GM23248 (cell line): ENCODE data around the gene CHRM3. TPM values are rescaled to one million over a fixed set of nuclear protein-coding genes. Genes with fewer than 3 reads are reported as not detected.

Experiments
- DNase-seq: peaks from one replicate; pipeline ENCODE4 v3.0.0-alpha.2; 2015
- H2AFZ ChIP-seq: fragments of 200-600 bp; sonication (generic); 2 replicates; pipeline ENCODE4 v1.6.1; 2016; ENCODE audit warnings: antibody characterized with exemption
- H3F3A ChIP-seq: fragments of 200-600 bp; sonication (generic); 2 replicates; pipeline ENCODE4 v1.6.1; 2016; ENCODE audit warnings: mild to moderate bottlenecking, antibody characterized with exemption, mixed run types; ENCODE audit not compliant: insufficient read depth
- H3K27ac ChIP-seq: fragments of 200-600 bp; sonication (generic); 2 replicates; pipeline ENCODE4 v1.5.1; 2016; ENCODE audit warnings: mild to moderate bottlenecking
- H3K27me3 ChIP-seq: fragments of 200-600 bp; sonication (generic); replicated peaks from 2 replicates; pipeline ENCODE4 v1.6.1; 2016; ENCODE audit warnings: mild to moderate bottlenecking; ENCODE audit not compliant: insufficient read depth
- H3K36me3 ChIP-seq: fragments of 200-600 bp; sonication (generic); 2 replicates; pipeline ENCODE4 v1.6.1; 2016; ENCODE audit warnings: low read depth, mild to moderate bottlenecking
- H3K4me1 ChIP-seq: fragments of 200-600 bp; sonication (generic); 2 replicates; pipeline ENCODE4 v1.6.1; 2016; ENCODE audit warnings: mild to moderate bottlenecking; ENCODE audit not compliant: insufficient read depth
- H3K4me2 ChIP-seq: fragments of 200-600 bp; sonication (generic); one replicate; pipeline ENCODE4 v1.6.1; 2016; ENCODE audit warnings: mild to moderate bottlenecking; ENCODE audit not compliant: unreplicated experiment
- H3K4me3 ChIP-seq: fragments of 200-600 bp; sonication (generic); 2 replicates; pipeline ENCODE4 v1.5.1; 2016; ENCODE audit warnings: mild to moderate bottlenecking
- H3K79me2 ChIP-seq: fragments of 200-600 bp; sonication (generic); 2 replicates; pipeline ENCODE4 v1.6.1; 2016; ENCODE audit warnings: mild to moderate bottlenecking; ENCODE audit not compliant: insufficient read depth
- H3K9ac ChIP-seq: fragments of 200-600 bp; sonication (generic); 2 replicates; pipeline ENCODE4 v1.6.1; 2016; ENCODE audit warnings: mild to moderate bottlenecking
- H3K9me2 ChIP-seq: fragments of 200-600 bp; sonication (generic); 2 replicates; pipeline ENCODE4 v1.6.1; 2016; ENCODE audit warnings: mixed run types, mild to moderate bottlenecking, moderate library complexity; ENCODE audit not compliant: insufficient read depth
- H3K9me3 ChIP-seq: fragments of 200-600 bp; sonication (generic); one replicate; pipeline ENCODE4 v1.6.1; 2017; ENCODE audit warnings: low read depth
- H4K20me1 ChIP-seq: fragments of 200-600 bp; sonication (generic); 2 replicates; pipeline ENCODE4 v1.6.0; 2016; ENCODE audit not compliant: insufficient read depth
- EZH2 ChIP-seq: fragments of 200-600 bp; sonication (generic); IDR thresholded peaks from 2 replicates; pipeline ENCODE4 v1.6.1; 2018; ENCODE audit warnings: antibody characterized with exemption, mild to moderate bottlenecking; ENCODE audit not compliant: insufficient read depth, poor library complexity, severe bottlenecking
- EZH2phosphoT487 ChIP-seq: fragments of 200-600 bp; sonication (generic); IDR thresholded peaks from 2 replicates; pipeline ENCODE4 v1.6.1; 2018; ENCODE audit warnings: antibody characterized with exemption, moderate library complexity, mild to moderate bottlenecking, low read depth; ENCODE audit not compliant: insufficient read depth
- WGBS, 2 experiments: methylation state at CpG; one replicate each; pipeline ENCODE4 v1.1.6; 2015 to 2017; ENCODE audit warnings: low lambda C conversion rate in 2 of 2, low coverage in 1 of 2; ENCODE audit errors: missing lambda C conversion rate in 2 of 2; 5-methylcytosine and 5-hydroxymethylcytosine counted together
- in situ Hi-C: fragments of 300-500 bp; cut with MboI; formaldehyde crosslinking; loops from 2 replicates; pipeline ENCODE4 v1.15.0; 2020
- polyA plus RNA-seq: library from polyadenylated mRNA; unstranded; fragments of >200 nt; fragmentation: Nextera tagmentation; extraction: Ambion mirVana; gene quantifications from 2 replicates; pipeline ENCODE4 v1.2.1, GENCODE V29; 2016
- total RNA-seq: library from RNA; depleted of rRNA; stranded (reverse); fragments of >200 nt; shearing (Covaris generic); gene quantifications from 2 replicates; pipeline ENCODE4 v1.2.3, GENCODE V29; 2014

The CHRM3 gene
- total and polyA plus RNA-seq, 2 experiments from 2014 or later, result not detected

DNA sequence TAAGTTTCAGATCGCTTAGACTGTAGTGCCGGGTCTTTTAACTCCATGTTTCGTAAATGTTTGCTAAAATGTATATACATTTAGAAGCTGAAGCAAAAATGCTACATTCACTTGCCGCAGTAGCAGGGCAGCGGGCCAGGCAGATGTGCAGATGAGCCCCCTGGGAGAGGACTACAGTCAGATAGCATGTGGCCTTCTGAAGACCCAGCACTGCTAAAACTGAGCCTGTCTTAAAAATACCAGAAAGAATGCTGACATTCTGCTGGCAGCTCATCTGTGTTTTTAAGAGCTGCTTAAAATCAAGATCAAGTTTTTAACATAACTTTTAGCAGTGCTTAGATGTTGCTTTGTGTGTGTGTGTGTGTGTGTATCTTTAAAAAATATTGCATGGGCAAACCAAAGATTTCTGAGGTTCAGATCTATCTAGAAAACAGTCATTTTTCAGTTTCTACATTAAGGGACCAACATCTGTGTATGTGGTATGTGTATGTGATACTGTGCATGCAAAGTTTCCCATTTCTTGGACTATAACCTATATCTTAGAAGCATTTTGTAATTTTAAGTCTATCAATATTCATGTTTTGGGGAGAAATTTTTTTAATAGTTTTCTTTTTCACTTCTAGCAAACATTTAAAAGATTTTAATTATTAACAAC is 31.7 kb downstream of the CHRM3 start:
- Histone ChIP-seq H4K20me1 (no peaks in the 10 kb centered on the region; the same call in 1 of the 2 replicates), H3K27ac (no peak overlapping the region), H3K4me2 (no peak overlapping the region), H3K9me3 (no peaks in the 10 kb centered on the region), H3K4me1 (no peaks in the 10 kb centered on the region), H3K4me3 (no peak overlapping the region), H3K9ac (no peak overlapping the region), H3K27me3 (no peaks in the 10 kb centered on the region), H3F3A (no peaks in the 10 kb centered on the region), H3K9me2 (no peaks in the 10 kb centered on the region), H3K36me3 (no peaks in the 10 kb centered on the region), H3K79me2 (no peaks in the 10 kb centered on the region), H2AFZ (no peak overlapping the region)
- DNase-seq, result no peak
- in situ Hi-C loops, result no loop called here
- TF ChIP-seq EZH2 (no peak), EZH2phosphoT487 (no peak)
- 29 to 31% methylated on average over 5 of the region's 5 CpGs for whole genome bisulfite sequencing, 2 experiments

GRCh38 chr1:239418681-239419080 is 32.3 kb downstream of the CHRM3 start:
- no peak overlapping the region for H3K27ac ChIP-seq
- H3K27me3 ChIP-seq, result no peaks in the 10 kb centered on the region
- in situ Hi-C loops, result no loop called here
- WGBS, 2 experiments, result 13 to 14% methylated on average over 1 of the region's 1 CpG
- H3K36me3 ChIP-seq, result no peaks in the 10 kb centered on the region
- no peak for DNase-seq
- no peaks in the 10 kb centered on the region for H3K79me2 ChIP-seq
- no peak overlapping the region for H3K4me3 ChIP-seq
- H3K9ac ChIP-seq, result no peak overlapping the region
- H3F3A ChIP-seq, result no peaks in the 10 kb centered on the region
- TF ChIP-seq EZH2 (no peak), EZH2phosphoT487 (no peak)
- no peaks in the 10 kb centered on the region for H3K9me3 ChIP-seq
- H3K9me2 ChIP-seq, result no peaks in the 10 kb centered on the region
- H3K4me2 ChIP-seq, result no peak overlapping the region
- no peak overlapping the region for H2AFZ ChIP-seq
- no peaks in the 10 kb centered on the region; the same call in 1 of the 2 replicates for H4K20me1 ChIP-seq
- H3K4me1 ChIP-seq, result no peaks in the 10 kb centered on the region

DNA sequence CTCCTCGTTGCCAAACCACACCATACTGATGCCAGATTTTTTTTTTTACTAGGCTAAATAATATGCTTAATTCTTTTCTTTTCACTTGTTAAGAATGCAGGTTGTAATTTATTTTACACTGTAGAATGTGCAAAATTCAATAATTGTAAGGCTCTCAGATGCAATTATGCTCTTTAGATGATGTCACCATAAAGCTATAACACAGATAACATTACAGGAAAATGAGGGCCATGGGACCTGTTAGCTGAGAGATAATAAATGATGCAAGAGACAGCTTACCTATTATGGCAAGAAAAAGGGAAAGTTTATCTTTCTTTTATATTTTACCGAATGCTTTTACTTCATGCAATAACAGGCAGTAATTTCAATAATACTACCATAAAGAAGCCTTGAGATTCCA is 35.4 kb downstream of the CHRM3 start:
- no peaks in the 10 kb centered on the region for H3K9me3 ChIP-seq
- H3K9ac ChIP-seq, result no peak overlapping the region
- no peaks in the 10 kb centered on the region for H3K9me2 ChIP-seq
- no peak overlapping the region for H3K4me3 ChIP-seq
- no peaks in the 10 kb centered on the region for H3F3A ChIP-seq
- no peak overlapping the region for H2AFZ ChIP-seq
- H4K20me1 ChIP-seq, result no peaks in the 10 kb centered on the region; the same call in 1 of the 2 replicates
- WGBS, 2 experiments, result 16% methylated on average over 2 of the region's 2 CpGs
- no peak overlapping the region for H3K27ac ChIP-seq
- H3K36me3 ChIP-seq, result no peaks in the 10 kb centered on the region
- H3K4me1 ChIP-seq, result no peaks in the 10 kb centered on the region
- H3K79me2 ChIP-seq, result no peaks in the 10 kb centered on the region
- DNase-seq, result no peak
- no peak overlapping the region for H3K4me2 ChIP-seq
- in situ Hi-C loops, result no loop called here
- H3K27me3 ChIP-seq, result no peaks in the 10 kb centered on the region
- no peak for TF ChIP-seq EZH2
- TF ChIP-seq EZH2phosphoT487, result no peak

- 3 to 7% methylated on average over 3 of the region's 3 CpGs for WGBS, 2 experiments
- Histone ChIP-seq H3K27me3 (no peaks in the 10 kb centered on the region), H3K9me2 (no peaks in the 10 kb centered on the region), H3K79me2 (no peaks in the 10 kb centered on the region), H3K4me2 (no peak overlapping the region), H3K9ac (no peak overlapping the region), H3K4me1 (no peaks in the 10 kb centered on the region), H2AFZ (no peak overlapping the region), H3K4me3 (no peak overlapping the region), H3K27ac (no peak overlapping the region), H3K9me3 (no peaks in the 10 kb centered on the region), H3F3A (no peaks in the 10 kb centered on the region), H4K20me1 (no peaks in the 10 kb centered on the region; the same call in 1 of the 2 replicates), H3K36me3 (no peaks in the 10 kb centered on the region)
- no peak for TF ChIP-seq EZH2phosphoT487
- no peak for TF ChIP-seq EZH2
- DNase-seq, result no peak
- in situ Hi-C loops, result no loop called here
Measured at GRCh38 chr1:239422818-239423217, 36.5 kb downstream of the CHRM3 start.
